GM21737 (cell line): ENCODE results near the gene KARS1.

Experiments used
- ATAC-seq: cut with Tn5 transposase; IDR thresholded peaks from one replicate; pipeline ENCODE4 v1.9.1; 2021; ENCODE audit warnings: mild to moderate bottlenecking, moderate library complexity; ENCODE audit not compliant: unreplicated experiment

Gene KARS1

GRCh38 chr16:75588716-75589115 is 58.7 kb downstream of the KARS1 start:
- ATAC-seq: no peak

DNA sequence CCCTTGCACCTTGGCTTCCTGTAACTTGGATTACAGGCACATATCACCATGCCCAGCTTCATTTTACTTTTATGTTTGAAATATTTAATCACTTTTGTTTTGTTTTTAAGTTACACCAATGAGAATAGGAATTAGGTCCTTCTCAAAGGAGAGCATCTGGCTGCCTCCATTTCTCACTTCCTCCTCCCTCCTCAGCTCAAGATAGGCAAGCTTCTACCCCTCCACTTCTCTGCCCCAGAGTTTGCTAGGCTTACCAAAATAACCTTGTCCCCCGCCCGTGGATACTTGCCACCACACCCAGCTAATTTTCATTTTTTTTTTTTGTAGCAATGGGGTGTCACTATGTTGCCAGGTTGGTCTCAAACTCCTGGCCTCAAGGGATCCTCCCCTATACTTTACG is 63.4 kb downstream of the KARS1 start:
- no peak for ATAC-seq

- no peak for ATAC-seq
Measured at GRCh38 chr16:75579281-75579834, 68.1 kb downstream of the KARS1 start.

DNA sequence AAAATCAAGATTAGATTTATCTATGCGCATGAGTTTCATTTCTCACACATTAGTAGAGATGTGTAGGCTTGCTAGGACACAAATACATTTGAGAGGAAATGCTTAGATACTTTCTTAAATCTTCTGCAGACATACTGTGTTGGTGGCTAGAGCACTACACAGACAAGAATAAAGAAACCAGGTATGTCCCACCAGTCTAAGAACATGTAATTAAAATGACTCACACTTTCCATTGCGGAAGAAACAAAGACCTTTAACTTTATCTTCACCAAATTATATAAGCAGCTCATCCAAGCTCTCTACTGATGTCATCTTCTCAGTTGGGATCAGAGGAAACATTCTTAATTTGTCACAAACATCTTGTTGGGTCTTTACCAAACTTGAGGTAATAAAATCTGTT is 68.7 kb downstream of the KARS1 start:
- ATAC-seq: no peak

GRCh38 chr16:75578212-75578611 is 69.3 kb downstream of the KARS1 start:
- no peak for ATAC-seq
